Lower leg skin (tissue), 3 donors: ENCODE measurements around the gene CSNK2B.
A peak's percentile ranks its signal among the peaks of the same experiment; 100 is the strongest.

Experiments used
- CTCF ChIP-seq, 3 donors: fragments of 450-650 bp; IDR thresholded peaks; one replicate each; pipeline ENCODE4 v1.5.1; 2016; ENCODE audit warnings: antibody characterized with exemption in 3 of 3, mild to moderate bottlenecking in 3 of 3, moderate library complexity in 2 of 3
- POLR2A ChIP-seq, 2 donors: fragments of 450-650 bp; IDR thresholded peaks; one replicate each; pipeline ENCODE4 v1.6.1; 2016 to 2017; ENCODE audit warnings: antibody characterized with exemption in 2 of 2, mild to moderate bottlenecking in 1 of 2, moderate library complexity in 1 of 2

- peak in 1 of 3 donors; percentile 51 for TF ChIP-seq CTCF (IDR thresholded peaks at IDR 0.05)
- TF ChIP-seq POLR2A (IDR thresholded peaks at IDR 0.05): peak in 1 of 2 donors; percentile 94
Measured at GRCh38 chr6:31702819-31703716, 37.2 kb downstream of the CSNK2B start, which contains the start of gene ABHD16A.
